Nephron (organoid): Measurements from ENCODE around the gene PCED1B.

Experiments
- H3K27ac Mint-ChIP-seq, 3 experiments: 2 replicates each; pipeline ENCODE4 v1.8.0; 2020; ENCODE audit warnings: mixed read lengths in 3 of 3, mild to moderate bottlenecking in 2 of 3, moderate library complexity in 1 of 3
- H3K27me3 Mint-ChIP-seq: 2 replicates; pipeline ENCODE4 v1.8.0; 2021; ENCODE audit warnings: low read depth, mild to moderate bottlenecking, moderate library complexity, mixed read lengths
- H3K36me3 Mint-ChIP-seq: 2 replicates; pipeline ENCODE4 v1.8.0; 2020; ENCODE audit warnings: low read depth, mixed read lengths
- H3K4me1 Mint-ChIP-seq: 2 replicates; pipeline ENCODE4 v1.8.0; 2020; ENCODE audit warnings: mixed read lengths
- H3K4me3 Mint-ChIP-seq, 3 experiments: 2 replicates each; pipeline ENCODE4 v1.8.0; 2020; ENCODE audit warnings: mild to moderate bottlenecking in 3 of 3, mixed read lengths in 3 of 3, moderate library complexity in 2 of 3
- H3K9me3 Mint-ChIP-seq: 2 replicates; pipeline ENCODE4 v1.8.0; 2020; ENCODE audit warnings: mixed read lengths
- TF ChIP-seq, protein P1 (sequence below), 3 experiments: fragments of 200-600 bp; sonication (generic); IDR thresholded peaks; one replicate each; pipeline ENCODE4 v1.5.0; 2021; ENCODE audit warnings: antibody characterized with exemption in 3 of 3; ENCODE audit not compliant: unreplicated experiment in 3 of 3

The PCED1B gene

DNA sequence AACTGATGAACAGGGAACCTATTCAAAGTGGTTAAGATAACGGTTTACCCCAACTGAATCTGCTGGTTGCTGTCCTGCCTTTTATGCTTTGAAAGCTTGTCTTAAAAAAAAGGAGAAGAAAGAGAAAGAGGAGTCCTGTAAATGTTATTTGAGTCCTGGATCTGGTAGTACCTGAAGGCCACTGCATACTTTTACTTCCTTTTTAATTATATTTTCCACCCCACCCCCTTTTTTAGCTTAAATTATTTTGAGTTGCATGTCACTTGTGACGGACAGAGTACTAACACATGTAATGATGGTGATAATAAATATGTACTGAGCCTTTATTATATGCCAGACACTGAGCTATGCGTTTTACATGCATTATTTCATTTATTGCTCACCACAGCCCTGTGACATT, 2.9 kb downstream of the PCED1B start:
- Mint-ChIP-seq H3K27ac (no peak overlapping the region), H3K9me3 (no peaks in the 10 kb centered on the region), H3K4me3 (peak overlapping the region; percentile 9 to 30 (median 18)), H3K27me3 (peaks cover 53% of the 10 kb centered on the region), H3K4me1 (peaks cover 24% of the 10 kb centered on the region), H3K36me3 (no peaks in the 10 kb centered on the region)
- TF ChIP-seq, protein P1, sequence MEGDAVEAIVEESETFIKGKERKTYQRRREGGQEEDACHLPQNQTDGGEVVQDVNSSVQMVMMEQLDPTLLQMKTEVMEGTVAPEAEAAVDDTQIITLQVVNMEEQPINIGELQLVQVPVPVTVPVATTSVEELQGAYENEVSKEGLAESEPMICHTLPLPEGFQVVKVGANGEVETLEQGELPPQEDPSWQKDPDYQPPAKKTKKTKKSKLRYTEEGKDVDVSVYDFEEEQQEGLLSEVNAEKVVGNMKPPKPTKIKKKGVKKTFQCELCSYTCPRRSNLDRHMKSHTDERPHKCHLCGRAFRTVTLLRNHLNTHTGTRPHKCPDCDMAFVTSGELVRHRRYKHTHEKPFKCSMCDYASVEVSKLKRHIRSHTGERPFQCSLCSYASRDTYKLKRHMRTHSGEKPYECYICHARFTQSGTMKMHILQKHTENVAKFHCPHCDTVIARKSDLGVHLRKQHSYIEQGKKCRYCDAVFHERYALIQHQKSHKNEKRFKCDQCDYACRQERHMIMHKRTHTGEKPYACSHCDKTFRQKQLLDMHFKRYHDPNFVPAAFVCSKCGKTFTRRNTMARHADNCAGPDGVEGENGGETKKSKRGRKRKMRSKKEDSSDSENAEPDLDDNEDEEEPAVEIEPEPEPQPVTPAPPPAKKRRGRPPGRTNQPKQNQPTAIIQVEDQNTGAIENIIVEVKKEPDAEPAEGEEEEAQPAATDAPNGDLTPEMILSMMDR (IDR thresholded peaks at IDR 0.05; ENCODE audit: unreplicated experiment in 3 of 3) = no peak

DNA sequence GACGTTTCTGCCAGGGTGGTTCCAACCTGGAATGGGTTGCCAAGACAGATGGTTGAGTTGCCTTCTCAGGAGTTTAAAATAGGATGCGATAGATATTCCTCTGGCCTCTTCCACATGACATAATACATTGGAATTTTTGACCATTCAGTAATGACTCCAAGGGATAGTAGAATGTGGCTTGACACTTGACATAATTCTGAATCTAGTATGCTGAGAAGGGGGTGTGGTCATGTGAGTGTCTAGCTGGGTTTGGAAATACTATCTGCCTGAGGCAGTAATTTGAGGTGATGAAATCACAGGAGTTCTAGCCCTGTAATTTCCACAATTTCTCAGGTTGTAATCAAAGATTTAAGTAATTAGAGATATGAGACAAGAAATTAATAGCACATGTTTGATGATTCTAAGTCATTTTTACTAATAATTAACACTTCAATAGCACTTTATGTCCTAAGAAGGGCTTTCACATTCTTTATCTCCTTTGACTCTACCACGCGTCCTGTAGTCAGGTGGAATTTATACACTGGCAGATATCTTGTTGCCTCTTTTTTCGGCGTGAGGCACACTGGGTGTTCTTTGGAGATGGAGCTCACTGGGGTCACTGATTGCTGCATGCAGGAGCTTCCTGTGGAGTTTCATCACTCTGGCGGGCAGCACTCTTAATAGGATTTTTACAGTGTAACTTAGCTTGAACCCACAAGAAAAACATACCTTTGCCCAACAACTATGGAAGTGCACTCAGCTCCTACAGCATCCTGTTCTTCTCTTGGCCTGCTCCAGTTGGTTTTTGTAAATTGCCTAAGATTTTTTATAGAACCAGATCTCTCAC, 3.6 kb downstream of the PCED1B start:
- no peaks in the 10 kb centered on the region for H3K36me3 Mint-ChIP-seq
- TF ChIP-seq, protein P1 (IDR thresholded peaks at IDR 0.05; ENCODE audit: unreplicated experiment in 3 of 3) = no peak
- H3K9me3 Mint-ChIP-seq = no peaks in the 10 kb centered on the region
- no peak overlapping the region for H3K4me3 Mint-ChIP-seq
- peaks cover 31% of the 10 kb centered on the region for H3K4me1 Mint-ChIP-seq
- peaks cover 46% of the 10 kb centered on the region for H3K27me3 Mint-ChIP-seq
- H3K27ac Mint-ChIP-seq = peak overlapping the region in 2 of 3 experiments; percentile 9 to 80

DNA sequence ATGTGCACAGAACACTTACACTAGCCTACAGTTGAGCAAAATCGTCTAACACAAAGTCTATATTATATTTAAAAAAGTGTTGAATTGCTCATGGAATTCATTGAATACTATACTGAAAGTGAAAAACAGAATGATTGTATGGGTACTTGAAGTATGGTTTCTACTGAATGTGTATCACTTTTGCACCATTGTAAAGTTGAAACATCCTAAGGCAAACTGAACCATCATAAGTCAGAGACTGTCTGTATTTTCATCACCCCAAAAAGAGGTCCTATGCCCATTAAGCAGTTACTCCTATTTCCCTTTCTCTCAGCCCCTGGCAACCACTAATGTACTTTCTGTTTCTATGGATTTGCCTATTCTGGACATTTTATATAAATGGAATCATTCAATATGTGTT, 4.8 kb downstream of the PCED1B start:
- H3K27ac Mint-ChIP-seq = peak overlapping the region in 2 of 3 experiments; percentile 23 to 36
- no peak overlapping the region for H3K4me3 Mint-ChIP-seq
- H3K27me3 Mint-ChIP-seq = peaks cover 34% of the 10 kb centered on the region
- TF ChIP-seq, protein P1 (IDR thresholded peaks at IDR 0.05; ENCODE audit: unreplicated experiment in 3 of 3) = no peak
- H3K9me3 Mint-ChIP-seq = no peaks in the 10 kb centered on the region
- H3K36me3 Mint-ChIP-seq = no peaks in the 10 kb centered on the region
- H3K4me1 Mint-ChIP-seq = peaks cover 29% of the 10 kb centered on the region

DNA sequence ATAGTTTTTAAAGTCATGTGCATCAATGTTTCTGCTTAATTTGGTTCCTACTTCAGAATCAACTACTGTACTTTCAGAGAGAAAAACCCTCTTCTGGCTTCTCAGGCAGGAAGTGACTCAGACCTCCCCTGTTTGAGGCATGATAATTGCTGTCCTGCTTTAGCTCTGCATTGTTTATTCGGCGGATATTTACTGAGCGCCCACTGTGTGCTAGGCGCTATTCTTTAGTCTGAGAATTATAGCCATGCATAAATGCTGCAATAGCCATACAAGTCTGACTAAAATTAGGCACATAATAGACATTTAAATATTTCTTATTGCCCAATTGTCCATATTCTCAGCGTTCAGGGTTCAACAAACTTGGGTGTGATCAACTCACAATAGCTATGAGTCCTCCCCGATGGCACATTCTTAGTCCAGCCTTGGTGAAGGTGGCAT, 6.4 kb downstream of the PCED1B start:
- Mint-ChIP-seq H3K36me3 (no peaks in the 10 kb centered on the region), H3K27ac (peak overlapping the region; percentile 19 to 88 (median 41)), H3K27me3 (peaks cover 24% of the 10 kb centered on the region), H3K9me3 (peaks cover 2% of the 10 kb centered on the region), H3K4me3 (no peak overlapping the region), H3K4me1 (peaks cover 25% of the 10 kb centered on the region)
- TF ChIP-seq, protein P1 (IDR thresholded peaks at IDR 0.05; ENCODE audit: unreplicated experiment in 3 of 3) = no peak

DNA sequence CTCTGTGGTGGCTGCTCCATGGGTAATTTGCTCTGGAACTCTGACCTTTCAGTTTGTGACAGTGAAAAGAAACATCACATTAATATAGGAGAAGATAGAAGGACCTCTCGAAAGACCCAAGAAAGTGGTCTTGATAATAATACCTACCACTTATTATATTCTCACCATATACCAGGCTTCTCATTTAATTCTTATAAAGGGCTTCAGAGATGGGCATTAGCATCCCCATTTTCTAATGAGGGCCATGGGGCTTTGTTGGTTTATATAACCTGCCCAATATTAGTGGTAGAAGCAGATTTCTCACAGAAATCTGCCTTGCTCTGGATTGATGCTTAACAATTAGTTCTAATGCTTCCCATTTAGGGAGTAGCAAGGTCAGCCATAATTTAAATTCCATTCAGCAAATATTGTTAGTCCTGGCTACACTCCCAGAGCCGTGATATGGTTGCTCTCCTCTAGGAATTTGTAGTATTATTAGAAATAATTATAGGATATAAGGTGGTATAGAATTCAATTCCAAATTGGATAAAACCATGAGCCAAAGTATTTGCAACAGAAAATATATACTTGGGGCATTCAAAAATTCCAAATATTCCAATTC, 7.8 kb downstream of the PCED1B start:
- TF ChIP-seq, protein P1 (IDR thresholded peaks at IDR 0.05; ENCODE audit: unreplicated experiment in 3 of 3) = no peak
- Mint-ChIP-seq H3K27ac (peak overlapping the region; percentile 25 to 88 (median 58)), H3K27me3 (peaks cover 16% of the 10 kb centered on the region), H3K9me3 (peaks cover 2% of the 10 kb centered on the region), H3K36me3 (no peaks in the 10 kb centered on the region), H3K4me1 (peaks cover 25% of the 10 kb centered on the region), H3K4me3 (no peak overlapping the region)
